Dedifferentiated amniotic fluid mesenchymal stem cell (primary cell): Measurements from ENCODE around the gene MAP2K5.

Source experiments
- DNase-seq: peaks from one replicate; pipeline ENCODE4 v3.0.0-alpha.2; 2016; ENCODE audit errors: extremely low spot score

The MAP2K5 gene

GRCh38 chr15:67806536-67806935 is 264.0 kb downstream of the MAP2K5 start:
- no peak for DNase-seq

- DNase-seq, result no peak
Measured at GRCh38 chr15:67807141-67807540, 264.6 kb downstream of the MAP2K5 start.

GRCh38 chr15:67807836-67808235 is 265.3 kb downstream of the MAP2K5 start:
- no peak for DNase-seq

GRCh38 chr15:67808821-67809220 is 266.3 kb downstream of the MAP2K5 start:
- DNase-seq, result no peak

DNA sequence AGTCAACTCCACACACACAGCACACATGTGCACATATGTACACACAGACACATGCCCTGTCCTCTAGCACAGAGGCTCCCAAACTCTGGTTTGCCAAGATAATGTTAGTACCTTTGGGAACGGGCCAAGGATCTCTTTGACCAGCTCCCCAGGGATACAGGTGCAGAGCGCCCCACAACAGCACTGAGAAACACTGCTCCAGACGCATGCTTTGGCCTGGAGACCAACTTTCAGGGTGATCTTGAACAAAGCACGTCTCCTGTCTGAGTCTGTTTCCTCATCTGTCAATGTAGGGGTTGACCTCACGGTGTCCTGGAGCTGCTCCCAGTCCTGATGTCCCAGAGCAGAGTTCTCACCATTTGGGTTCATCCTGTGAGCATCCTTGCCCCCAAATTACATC is 266.9 kb downstream of the MAP2K5 start:
- no peak for DNase-seq

DNA sequence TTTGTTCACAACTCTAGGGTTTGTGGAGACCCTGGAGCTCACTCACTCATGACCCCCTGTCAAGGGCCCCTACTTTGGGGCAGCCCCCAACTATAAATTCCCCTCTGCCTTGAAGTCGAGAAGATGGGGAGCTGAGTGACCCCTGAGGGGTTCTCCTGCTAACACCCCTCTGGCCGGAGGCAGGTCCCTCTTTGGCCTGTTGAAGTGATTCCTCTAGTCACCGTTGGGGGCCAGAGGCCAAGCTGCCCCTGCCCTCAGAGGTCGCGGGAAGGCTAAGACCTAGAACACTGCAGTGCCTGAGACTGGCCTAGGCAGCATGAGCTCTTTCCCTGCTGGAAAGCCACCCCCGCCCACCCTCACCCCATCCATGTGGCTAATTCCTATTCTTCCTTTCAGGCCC is 267.4 kb downstream of the MAP2K5 start:
- DNase-seq, result no peak

- no peak for DNase-seq
Measured at GRCh38 chr15:67812241-67812644, 269.7 kb downstream of the MAP2K5 start.

DNA sequence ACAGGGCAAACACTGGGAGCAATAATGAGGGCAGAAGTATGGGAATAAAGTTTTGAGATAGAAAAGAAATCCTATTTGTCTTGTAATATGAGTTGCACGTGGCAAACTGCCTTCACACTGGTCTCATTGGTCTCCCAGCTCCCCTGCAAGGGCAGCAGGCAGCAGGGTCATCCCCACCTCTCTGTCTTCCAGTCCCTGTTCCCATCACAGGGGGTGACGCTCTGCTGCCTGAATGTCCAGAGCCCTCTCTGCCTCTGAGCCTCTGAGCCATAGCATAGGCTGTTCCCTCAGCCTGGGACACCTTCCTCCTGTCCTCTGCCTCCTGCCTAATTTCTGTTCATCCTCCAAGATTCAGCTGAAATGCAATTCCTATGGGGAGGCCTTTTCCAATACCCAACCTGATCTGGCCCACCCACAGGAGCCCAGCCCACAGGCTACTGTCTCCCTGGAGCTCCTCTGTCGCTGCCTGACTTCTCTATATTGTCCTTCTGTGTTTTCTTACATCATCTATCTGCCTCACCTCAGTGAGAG is 270.7 kb downstream of the MAP2K5 start:
- no peak for DNase-seq

GRCh38 chr15:67815036-67815592 is 272.6 kb downstream of the MAP2K5 start:
- no peak for DNase-seq

DNA sequence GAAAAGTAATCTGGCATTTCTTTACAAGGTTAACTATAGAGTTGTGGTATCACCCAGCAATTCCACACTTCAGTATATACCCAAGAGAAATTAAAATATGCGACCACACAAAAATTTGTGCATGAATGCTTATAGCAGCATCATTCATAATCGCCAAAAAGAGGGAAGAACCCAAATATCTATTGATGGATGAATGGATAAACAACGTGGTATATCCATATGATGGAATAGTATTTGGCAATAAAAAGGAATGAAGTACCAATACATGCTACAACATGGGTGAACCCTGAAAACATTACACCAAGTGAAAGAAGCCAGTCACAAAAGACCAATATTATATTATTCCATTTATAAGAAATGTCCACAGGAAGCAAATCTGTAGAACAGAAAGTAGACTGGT is 274.2 kb downstream of the MAP2K5 start:
- no peak for DNase-seq

DNA sequence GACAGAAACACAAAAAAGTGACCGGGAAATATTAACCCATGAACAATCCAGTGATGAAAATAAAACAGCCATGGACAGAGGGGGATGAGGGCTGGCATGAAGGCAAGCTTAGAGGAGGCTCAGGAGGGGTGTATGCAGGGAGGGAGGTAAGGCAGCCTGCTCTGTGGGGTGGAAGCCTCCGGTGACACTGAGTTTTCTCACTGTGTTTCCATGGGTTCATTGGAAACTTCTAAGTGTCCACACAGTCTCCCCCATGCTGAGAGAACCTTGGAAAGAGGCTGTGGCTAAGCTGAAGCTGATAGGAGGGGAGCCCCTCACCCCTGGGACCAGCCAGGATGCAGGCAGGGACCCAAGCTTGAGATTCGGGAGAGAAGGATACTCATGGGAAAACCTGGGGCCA is 276.0 kb downstream of the MAP2K5 start:
- DNase-seq, result no peak

- no peak for DNase-seq
Measured at GRCh38 chr15:67819636-67820035, 277.1 kb downstream of the MAP2K5 start.

- DNase-seq, result no peak
Measured at GRCh38 chr15:67820122-67820991, 277.9 kb downstream of the MAP2K5 start.

- no peak for DNase-seq
Measured at GRCh38 chr15:67820992-67821783, 278.7 kb downstream of the MAP2K5 start.

DNA sequence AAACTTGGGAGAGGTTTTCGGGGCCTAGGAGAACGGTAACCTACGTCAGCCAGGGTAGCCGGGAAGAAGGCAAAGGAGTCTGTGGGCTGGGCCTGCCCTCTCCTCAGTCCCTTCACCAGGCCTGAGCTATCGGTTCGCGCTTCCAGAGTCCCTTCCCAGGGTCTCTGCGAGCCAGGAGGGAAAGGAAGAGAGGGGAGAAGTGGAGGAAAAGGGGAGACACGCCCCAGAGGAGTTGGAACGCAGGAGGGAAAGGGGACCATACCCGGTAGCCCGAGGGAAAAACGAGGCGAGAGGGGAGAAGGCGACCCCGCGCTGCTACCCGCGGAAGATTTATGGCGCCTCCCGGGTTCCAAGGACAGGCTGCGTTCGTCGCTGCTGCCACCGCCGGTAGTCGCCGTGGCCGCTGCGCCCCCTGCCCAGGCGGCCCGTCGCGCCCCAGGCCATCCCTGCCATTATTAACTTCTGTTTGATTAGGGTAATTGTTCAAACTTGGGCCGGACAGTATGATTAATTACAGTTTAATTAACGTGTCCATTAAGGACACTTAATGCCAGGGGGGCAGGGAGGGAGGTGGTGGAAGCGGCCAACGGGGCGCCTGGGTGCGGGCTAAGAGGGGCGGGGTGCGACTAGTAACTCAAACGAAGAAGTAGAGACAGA is 279.4 kb downstream of the MAP2K5 start:
- DNase-seq, result no peak

- no peak for DNase-seq
Measured at GRCh38 chr15:67822537-67823313, 280.2 kb downstream of the MAP2K5 start.

DNA sequence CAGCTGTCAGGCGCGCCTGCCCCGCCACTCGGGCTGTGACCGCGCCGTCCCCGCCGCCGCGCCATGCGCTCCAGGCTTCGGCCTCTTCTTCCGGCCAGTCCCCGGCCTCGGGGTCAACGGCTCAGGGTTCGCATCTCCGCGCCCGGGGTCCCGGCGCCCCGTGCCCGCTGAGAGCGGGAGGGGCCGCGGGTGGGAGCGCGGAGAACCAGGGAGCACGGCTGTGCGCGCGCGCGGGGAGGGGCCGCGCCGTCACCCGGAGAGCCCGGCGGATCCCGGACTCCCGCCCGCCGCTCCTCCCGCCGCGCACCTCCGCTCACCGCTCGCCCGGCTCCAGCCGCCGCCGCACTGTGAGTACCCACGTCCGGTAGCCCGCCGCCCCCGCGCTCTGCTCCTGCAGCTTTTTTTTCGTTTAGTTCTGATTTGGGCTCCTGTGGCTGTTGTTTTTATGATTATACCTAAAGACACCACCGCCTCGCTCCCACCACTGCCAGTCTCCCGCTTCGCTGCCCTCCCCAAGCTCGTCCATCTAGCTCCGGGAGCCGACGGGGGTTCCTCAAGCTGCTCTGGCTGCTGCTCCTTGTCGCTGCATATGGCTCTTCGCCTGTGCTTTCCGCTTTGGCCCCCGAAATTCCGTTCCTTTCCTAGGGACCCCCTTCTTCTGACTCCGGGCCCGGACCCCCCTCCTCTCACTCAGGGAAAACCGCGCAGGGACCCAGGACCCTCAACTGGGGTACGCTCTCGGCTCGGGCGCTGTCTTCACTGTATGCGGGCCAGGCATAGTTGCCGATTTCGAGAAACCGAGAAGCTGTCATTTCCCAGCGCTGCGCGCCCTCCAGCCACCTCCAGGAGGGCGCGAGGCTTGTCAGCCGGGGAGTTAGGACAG is 281.1 kb downstream of the MAP2K5 start:
- no peak for DNase-seq

DNA sequence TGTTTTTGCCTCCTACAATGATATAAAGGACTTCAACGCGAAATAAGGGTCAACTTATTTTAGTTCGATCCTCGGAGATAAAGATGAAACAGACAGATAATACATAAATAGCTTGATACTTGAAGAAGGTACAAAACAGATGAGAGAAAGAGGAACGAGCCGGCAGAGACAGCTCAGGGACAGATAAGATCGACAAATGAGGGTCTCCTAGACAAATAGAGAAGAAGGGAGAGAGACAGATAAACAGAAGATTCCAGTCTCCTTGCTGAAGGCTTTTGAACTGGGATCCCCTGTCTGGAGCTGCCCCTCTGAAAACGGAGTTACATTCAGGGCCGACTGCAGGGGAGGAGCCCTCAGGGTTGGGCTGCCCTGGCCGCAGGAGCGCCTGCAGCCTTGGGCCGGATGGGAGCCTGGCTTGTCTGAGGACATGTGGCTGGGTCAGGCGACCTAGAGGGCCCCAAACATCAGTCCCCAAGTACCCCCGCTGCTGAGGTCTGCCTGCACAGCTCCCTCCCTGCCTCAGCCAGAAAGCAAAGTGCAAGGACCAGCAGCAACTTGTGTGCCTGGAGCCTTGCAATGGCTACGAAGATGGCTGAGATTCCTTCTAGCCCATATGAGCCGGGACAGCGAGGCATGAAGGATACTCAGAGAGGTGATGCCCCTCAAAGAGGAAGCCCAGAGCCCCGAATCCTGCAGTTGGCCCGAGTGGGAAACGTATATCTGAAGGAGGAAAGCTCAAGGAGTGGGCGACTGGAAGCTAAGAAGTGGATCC is 281.9 kb downstream of the MAP2K5 start:
- no peak for DNase-seq
